AG04449 (cell line): ENCODE measurements around the gene ARMH1.
"Not testable (repeated sequence)": the region's sequence is repeated elsewhere in the genome, so short reads cannot be mapped to it uniquely, and the experiment has no call there.

Experiments
- CTCF ChIA-PET: fragments of 350-600 bp; formaldehyde crosslinking; extraction: SDS; loops from one replicate; lab custom pipeline; 2021; ENCODE audit warnings: antibody characterized with exemption; lab: Yijun Ruan, JAX
- POLR2A ChIA-PET: fragments of 400-600, 350-600 bp; formaldehyde crosslinking; extraction: SDS; loops from one replicate; lab custom pipeline; 2020; ENCODE audit warnings: antibody characterized with exemption, inconsistent platforms; lab: Yijun Ruan, JAX
- DNase-seq: peaks from one replicate; pipeline ENCODE4 v3.0.0-alpha.2; 2010; ENCODE audit warnings: low read depth, low spot score
- H3K4me3 ChIP-seq: 2 replicates; pipeline ENCODE4 v1.5.1; 2011; ENCODE audit warnings: low read depth, mild to moderate bottlenecking, control low read depth, low read length
- TF ChIP-seq, protein P1 (sequence below): IDR thresholded peaks from one replicate; pipeline ENCODE4 v1.5.1; 2011; ENCODE audit warnings: mild to moderate bottlenecking, moderate library complexity, low read length, control low read depth, inconsistent platforms; ENCODE audit not compliant: insufficient read depth; ENCODE audit errors: missing control alignments

Gene ARMH1

DNA sequence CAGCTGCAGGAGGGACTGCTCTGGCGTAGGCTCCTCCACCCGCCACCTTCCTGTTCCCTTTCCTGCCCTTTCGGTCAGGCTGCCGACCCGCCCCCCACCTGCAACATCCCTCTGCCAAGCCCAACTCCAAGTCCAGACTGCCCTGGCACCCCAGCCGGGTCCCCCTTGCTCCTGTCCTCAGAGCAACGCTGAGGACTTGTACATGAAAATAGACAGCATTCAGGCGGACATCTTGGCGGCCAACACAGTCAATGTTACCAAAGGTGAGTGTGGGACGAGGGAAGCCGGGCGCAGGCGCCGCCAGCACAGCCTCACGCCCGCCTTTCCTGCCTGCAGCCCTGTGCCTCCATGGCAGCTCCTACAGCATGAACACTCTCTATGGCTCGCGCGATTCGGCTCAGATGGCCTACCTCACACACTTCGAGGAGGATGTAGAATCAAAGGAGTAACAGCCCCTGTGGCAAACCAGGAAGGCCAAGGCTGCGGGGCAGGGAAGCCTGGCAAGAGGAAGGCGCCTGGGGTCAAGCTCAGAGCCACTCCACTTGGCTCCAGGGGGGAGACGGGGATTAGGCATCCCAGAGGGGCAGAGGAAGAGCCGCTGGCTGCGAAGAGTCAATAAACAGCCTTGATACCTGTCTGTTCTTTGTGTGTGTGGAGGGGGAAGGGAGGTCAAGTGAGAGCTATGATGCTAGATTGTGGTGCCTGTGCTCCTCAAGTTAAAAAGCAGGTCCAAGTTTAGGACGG lies 50.6 kb downstream of the ARMH1 start:
- POLR2A ChIA-PET, result no interaction called here
- CTCF ChIA-PET, result interaction anchor here (10.7 kb wide), 1 partner anchor 11 kb away, joined by 217 read pairs; no protein-coding TSS in a partner anchor
- no peak overlapping the region for H3K4me3 ChIP-seq
- TF ChIP-seq, protein P1, sequence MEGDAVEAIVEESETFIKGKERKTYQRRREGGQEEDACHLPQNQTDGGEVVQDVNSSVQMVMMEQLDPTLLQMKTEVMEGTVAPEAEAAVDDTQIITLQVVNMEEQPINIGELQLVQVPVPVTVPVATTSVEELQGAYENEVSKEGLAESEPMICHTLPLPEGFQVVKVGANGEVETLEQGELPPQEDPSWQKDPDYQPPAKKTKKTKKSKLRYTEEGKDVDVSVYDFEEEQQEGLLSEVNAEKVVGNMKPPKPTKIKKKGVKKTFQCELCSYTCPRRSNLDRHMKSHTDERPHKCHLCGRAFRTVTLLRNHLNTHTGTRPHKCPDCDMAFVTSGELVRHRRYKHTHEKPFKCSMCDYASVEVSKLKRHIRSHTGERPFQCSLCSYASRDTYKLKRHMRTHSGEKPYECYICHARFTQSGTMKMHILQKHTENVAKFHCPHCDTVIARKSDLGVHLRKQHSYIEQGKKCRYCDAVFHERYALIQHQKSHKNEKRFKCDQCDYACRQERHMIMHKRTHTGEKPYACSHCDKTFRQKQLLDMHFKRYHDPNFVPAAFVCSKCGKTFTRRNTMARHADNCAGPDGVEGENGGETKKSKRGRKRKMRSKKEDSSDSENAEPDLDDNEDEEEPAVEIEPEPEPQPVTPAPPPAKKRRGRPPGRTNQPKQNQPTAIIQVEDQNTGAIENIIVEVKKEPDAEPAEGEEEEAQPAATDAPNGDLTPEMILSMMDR, result no peak
- DNase-seq, result no peak

DNA sequence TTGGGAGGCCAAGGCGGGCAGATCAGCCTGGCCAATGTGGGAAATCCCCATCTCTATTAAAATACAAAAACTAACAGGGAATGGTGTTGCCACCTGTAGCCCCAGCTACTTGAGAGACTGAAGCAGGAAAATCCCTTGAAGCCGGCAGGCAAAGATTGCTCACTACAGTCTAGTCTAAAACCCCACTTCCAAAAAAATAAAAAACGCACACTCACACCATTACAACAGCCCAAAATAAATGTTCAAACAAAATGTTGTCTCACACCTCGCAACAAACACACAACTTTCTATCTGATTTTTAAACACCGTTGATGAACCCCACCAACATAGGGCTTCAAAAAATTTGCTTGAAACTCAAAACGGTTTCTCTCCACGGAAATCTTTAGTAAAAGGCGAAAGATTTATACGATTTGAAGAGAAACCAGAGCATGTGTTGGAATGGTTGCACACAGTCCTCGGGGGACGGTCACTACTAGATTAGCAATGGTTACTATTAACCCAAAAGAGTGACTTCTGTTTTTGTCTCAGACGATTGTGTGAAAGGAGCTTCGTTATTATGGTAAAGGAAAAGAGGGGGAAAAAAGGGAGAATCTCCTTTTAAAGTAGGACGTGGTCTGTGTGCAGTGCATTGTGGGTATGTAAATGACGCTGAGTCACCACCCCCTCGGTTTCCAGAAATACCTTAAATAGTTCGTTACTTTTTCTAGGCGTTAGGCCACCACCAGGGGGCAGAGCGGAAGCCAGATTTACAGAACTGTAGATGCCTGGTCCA lies 56.4 kb downstream of the ARMH1 start, which contains the start of gene RNU5D-1:
RNU5D-1 (minus strand) TSS at position 430 of the 772 bp plus-strand sequence.
- TF ChIP-seq, protein P1, result peak; percentile 72
- POLR2A ChIA-PET, result interaction anchor here (0.6 to 3.3 kb wide), 16 partner anchors 9 to 1860 kb away, joined by 3 to 20 read pairs (median 4); partner anchors contain the start of genes DYNLT4, HECTD3, PLK3 and PRDX1
- peak within 1 kb of the TSS; percentile 46 for H3K4me3 ChIP-seq
- CTCF ChIA-PET, result interaction anchor here (0.6 to 10.7 kb wide), 43 partner anchors 9 to 841 kb away, joined by 3 to 217 read pairs (median 5); partner anchors contain the start of genes BEST4, BTBD19, KIF2C and RPS8
- DNase-seq, result peak; percentile 90

DNA sequence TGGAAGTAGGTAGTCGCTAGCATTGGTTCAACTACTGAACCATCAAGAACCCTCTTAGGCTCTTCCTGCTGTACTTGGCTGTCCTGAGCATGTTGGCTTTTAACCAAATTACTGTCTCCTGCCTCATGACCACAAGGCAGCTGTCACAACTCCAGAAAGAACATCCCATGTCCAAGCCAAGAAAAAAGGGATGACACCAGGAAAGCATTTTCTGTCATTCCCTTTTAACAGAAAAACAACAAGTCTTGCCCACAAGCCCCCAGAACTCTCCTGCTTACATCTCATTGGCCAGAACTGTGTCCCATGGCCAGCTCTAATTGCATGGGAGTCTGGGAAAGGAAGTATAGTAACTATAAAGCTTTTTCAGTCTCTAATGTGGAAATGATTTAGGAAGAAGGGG lies 58.9 kb downstream of the ARMH1 start:
- POLR2A ChIA-PET, result interaction anchor here (0.6 to 1.0 kb wide), 2 partner anchors 42 to 76 kb away, joined by 3 to 4 read pairs; partner anchors contain the start of gene RPS8
- CTCF ChIA-PET, result interaction anchor here (1.1 to 10.7 kb wide), 7 partner anchors 11 to 82 kb away, joined by 3 to 217 read pairs (median 18); partner anchors contain the start of gene RPS8
- TF ChIP-seq, protein P1, result no peak
- peak; percentile 34 for DNase-seq
- no peak overlapping the region for H3K4me3 ChIP-seq

DNA sequence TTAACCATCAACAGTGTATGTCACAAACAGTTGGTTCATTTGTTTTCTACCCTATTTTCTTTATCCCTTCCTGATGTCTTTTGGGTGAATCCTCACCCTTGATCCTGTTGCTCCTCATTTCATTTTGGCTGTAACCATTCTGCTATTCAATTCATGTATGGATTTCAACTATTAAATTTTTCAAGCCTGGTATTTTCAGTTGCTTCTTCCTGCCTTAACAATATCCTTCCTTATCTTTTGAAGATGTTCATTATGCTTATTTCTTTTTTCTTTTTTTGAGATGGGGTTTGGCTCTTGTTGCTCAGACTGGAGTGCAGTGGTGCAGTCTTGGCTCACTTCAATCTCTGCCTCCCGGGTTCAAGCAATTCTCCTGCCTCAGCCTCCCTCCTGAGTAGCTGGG lies 59.3 kb downstream of the ARMH1 start:
- TF ChIP-seq, protein P1, result no peak
- ChIA-PET CTCF (interaction anchor here (1.1 to 10.7 kb wide), 5 partner anchors 17 to 47 kb away, joined by 3 to 217 read pairs (median 14); partner anchors contain the start of gene RPS8), POLR2A (interaction anchor here (1.0 kb wide), 1 partner anchor 41 kb away, joined by 4 read pairs; the partner anchor contains the start of gene RPS8)
- DNase-seq, result no peak
- no peak overlapping the region for H3K4me3 ChIP-seq

DNA sequence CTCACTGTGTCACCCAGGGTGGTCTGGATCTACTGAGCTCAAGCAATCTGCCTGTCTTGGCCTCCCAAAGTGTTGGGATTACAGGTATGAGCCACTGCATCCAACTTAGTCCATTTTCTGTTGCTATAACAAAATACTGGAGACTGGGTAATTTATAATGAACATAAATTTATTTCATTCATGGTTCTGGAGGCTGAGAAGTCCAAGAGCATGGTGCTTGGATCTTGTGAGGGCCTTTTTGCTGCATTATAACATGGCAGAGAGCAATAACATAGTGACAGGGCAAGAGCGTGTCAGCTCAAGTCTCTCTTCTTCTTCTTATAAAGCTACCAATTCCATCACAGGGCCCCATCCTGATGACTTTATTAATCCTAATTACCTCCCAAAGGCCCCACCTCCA lies 61.5 kb downstream of the ARMH1 start:
- DNase-seq, result no peak
- TF ChIP-seq, protein P1, result no peak
- H3K4me3 ChIP-seq, result no peak overlapping the region
- CTCF ChIA-PET, result interaction anchor here (0.9 to 2.1 kb wide), 4 partner anchors 9 to 89 kb away, joined by 3 to 6 read pairs (median 4); no protein-coding TSS in a partner anchor
- POLR2A ChIA-PET, result interaction anchor here (1.2 kb wide), 1 partner anchor 64 kb away, joined by 3 read pairs; no protein-coding TSS in a partner anchor

DNA sequence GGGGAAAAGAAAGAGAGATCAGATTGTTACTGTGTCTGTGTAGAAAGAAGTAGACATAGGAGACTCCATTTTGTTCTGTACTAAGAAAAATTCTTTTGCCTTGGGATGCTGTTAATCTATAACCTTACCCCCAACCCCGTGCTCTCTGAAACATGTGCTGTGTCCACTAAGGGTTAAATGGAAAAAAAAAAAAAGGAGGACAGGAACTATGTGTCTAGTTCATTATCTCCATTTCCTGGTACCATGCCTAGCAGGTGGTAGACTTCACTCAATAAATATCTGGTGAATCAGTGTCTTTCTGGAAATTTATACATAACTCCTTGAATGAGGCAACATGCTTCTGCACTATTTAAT lies 64.4 kb downstream of the ARMH1 start:
- DNase-seq, POLR2A ChIA-PET: not testable (repeated sequence)
- CTCF ChIA-PET, result interaction anchor here (0.6 to 3.3 kb wide), 2 partner anchors 8 to 11 kb away, joined by 3 to 24 read pairs; partner anchors contain the start of gene RNU5D-1
- peak overlapping the region; percentile 92 for H3K4me3 ChIP-seq
